Esophagus muscularis mucosa (tissue), 4 donors: Measurements from ENCODE around the gene HIVEP2. TPM values are rescaled to one million over a fixed set of nuclear protein-coding genes. Genes with fewer than 3 reads are reported as not detected.

Source experiments
- DNase-seq: peaks from one replicate; pipeline ENCODE4 v3.0.0-alpha.2; 2017; ENCODE audit errors: extremely low spot score
- H3K27ac ChIP-seq, 4 donors: fragments of 200-600 bp; sonication (generic); replicated peaks in 1 of 4; 1 replicate in 3 of 4; 2 replicates in 1 of 4; pipeline ENCODE4 v1.5.1; 2016 to 2019; ENCODE audit warnings: mild to moderate bottlenecking in 1 of 4
- H3K27me3 ChIP-seq, 4 donors: fragments of 200-600 bp; sonication (generic); one replicate each; pipeline versions ENCODE4 v1.5.1 to v1.6.0; 2016 to 2019
- H3K36me3 ChIP-seq, 4 donors: fragments of 200-600 bp; sonication (generic); one replicate each; pipeline ENCODE4 v1.5.1; 2016 to 2019
- H3K4me1 ChIP-seq, 4 donors: fragments of 200-600 bp; sonication (generic); one replicate each; pipeline ENCODE4 v1.5.1; 2016 to 2019
- H3K4me3 ChIP-seq, 4 donors: fragments of 200-600 bp; sonication (generic); 1 replicate in 2 of 4; 2 replicates in 2 of 4; pipeline ENCODE4 v1.5.1; 2016 to 2019; ENCODE audit warnings: mild to moderate bottlenecking in 4 of 4, moderate library complexity in 1 of 4
- H3K9me3 ChIP-seq, 4 donors: fragments of 200-600 bp; sonication (generic); 1 replicate in 3 of 4; 2 replicates in 1 of 4; pipeline ENCODE4 v1.5.1; 2016 to 2019
- CTCF ChIP-seq, 3 experiments: fragments of 200-600 bp in 2 of 3; fragments of 450-650 bp in 1 of 3; sonication (generic) in 2 of 3; IDR thresholded peaks; one replicate each; pipeline ENCODE4 v1.5.1; 2017 to 2019; ENCODE audit warnings: antibody characterized with exemption in 3 of 3, mild to moderate bottlenecking in 2 of 3, moderate library complexity in 1 of 3
- EP300 ChIP-seq: sonication (generic); formaldehyde crosslinking; IDR thresholded peaks from one replicate; pipeline ENCODE4 v1.6.1; 2017; ENCODE audit warnings: antibody characterized with exemption
- POLR2A ChIP-seq: fragments of 450-650 bp; IDR thresholded peaks from one replicate; pipeline ENCODE4 v1.6.1; 2017; ENCODE audit warnings: antibody characterized with exemption, moderate library complexity, mild to moderate bottlenecking, low read depth
- POLR2AphosphoS5 ChIP-seq, 2 donors: sonication (generic); formaldehyde crosslinking; IDR thresholded peaks; one replicate each; pipeline ENCODE4 v1.6.1; 2017; ENCODE audit warnings: antibody characterized with exemption in 2 of 2
- WGBS: methylation state at CpG from one replicate; pipeline ENCODE4 v1.1.5; 2018; 5-methylcytosine and 5-hydroxymethylcytosine counted together
- intact Hi-C: fragments of 100-400 bp; cut with DNase I; formaldehyde crosslinking; loops from one replicate; pipeline ENCODE4 v1.15.1; 2023
- total RNA-seq, 4 donors: library from RNA; depleted of rRNA; stranded (reverse); fragments of >200 nt; gene quantifications; one replicate each; pipeline versions ENCODE4 v1.1.0 to v1.2.1, GENCODE V29; 2016

Gene HIVEP2
- total RNA-seq, 4 donors from 2014 or later = 20.3 to 29.3 (median 22.1) TPM

GRCh38 chr6:142941018-142941417 is 4.0 kb downstream of the HIVEP2 start:
- TF ChIP-seq CTCF (IDR thresholded peaks at IDR 0.05) (no peak), POLR2AphosphoS5 (IDR thresholded peaks at IDR 0.05) (no peak)
- intact Hi-C loops = no loop called here

GRCh38 chr6:142940487-142940886 is 4.5 kb downstream of the HIVEP2 start:
- H3K4me3 ChIP-seq = no peak overlapping the region
- no peaks in the 10 kb centered on the region for H3K36me3 ChIP-seq
- WGBS = 90% methylated on average over 3 of the region's 3 CpGs
- H3K4me1 ChIP-seq = peaks cover 11 to 40% (median 29%) of the 10 kb centered on the region in 4 donors
- no peaks in the 10 kb centered on the region for H3K27me3 ChIP-seq
- intact Hi-C loops = no loop called here
- no peak for TF ChIP-seq POLR2A
- TF ChIP-seq POLR2AphosphoS5 (IDR thresholded peaks at IDR 0.05) = no peak
- no peak for TF ChIP-seq CTCF (IDR thresholded peaks at IDR 0.05)
- no peak for TF ChIP-seq EP300
- DNase-seq = no peak
- H3K9me3 ChIP-seq = no peaks in the 10 kb centered on the region
- no peak overlapping the region for H3K27ac ChIP-seq

More at GRCh38 chr6:142941018-142941417, 4.0 kb downstream of the HIVEP2 start:
- DNase-seq = no peak
- Histone ChIP-seq H3K4me1 (peaks cover 11 to 36% (median 27%) of the 10 kb centered on the region in 4 donors), H3K4me3 (no peak overlapping the region), H3K9me3 (no peaks in the 10 kb centered on the region), H3K27ac (no peak overlapping the region), H3K27me3 (no peaks in the 10 kb centered on the region), H3K36me3 (no peaks in the 10 kb centered on the region)
- 94% methylated on average over 7 of the region's 7 CpGs for WGBS

- 78% methylated on average over 5 of the region's 5 CpGs for WGBS
These were observed 6.5 kb downstream of the HIVEP2 start for GRCh38 chr6:142938510-142938909.

GRCh38 chr6:142937986-142938385 is 7.0 kb downstream of the HIVEP2 start:
- intact Hi-C loops = loop anchor here (5.0 kb wide), 1 partner anchor 71 kb away; no protein-coding TSS in a partner anchor
- DNase-seq = no peak
- 90% methylated on average over 5 of the region's 5 CpGs for WGBS
- no peaks in the 10 kb centered on the region for H3K27me3 ChIP-seq
- H3K27ac ChIP-seq = no peak overlapping the region
- H3K9me3 ChIP-seq = no peaks in the 10 kb centered on the region
- no peaks in the 10 kb centered on the region for H3K36me3 ChIP-seq
- TF ChIP-seq EP300 = no peak
- TF ChIP-seq POLR2A = no peak
- TF ChIP-seq POLR2AphosphoS5 (IDR thresholded peaks at IDR 0.05) = no peak
- no peak for TF ChIP-seq CTCF (IDR thresholded peaks at IDR 0.05)
- H3K4me3 ChIP-seq = no peak overlapping the region
- H3K4me1 ChIP-seq = peaks cover 11 to 52% (median 39%) of the 10 kb centered on the region in 4 donors

More at GRCh38 chr6:142938510-142938909, 6.5 kb downstream of the HIVEP2 start:
- Histone ChIP-seq H3K36me3 (no peaks in the 10 kb centered on the region), H3K9me3 (no peaks in the 10 kb centered on the region), H3K4me1 (peaks cover 16 to 52% (median 40%) of the 10 kb centered on the region in 4 donors), H3K27ac (no peak overlapping the region), H3K27me3 (no peaks in the 10 kb centered on the region), H3K4me3 (no peak overlapping the region)
- intact Hi-C loops = loop anchor here (5.0 kb wide), 1 partner anchor 71 kb away; no protein-coding TSS in a partner anchor
- no peak for DNase-seq
- no peak for TF ChIP-seq CTCF (IDR thresholded peaks at IDR 0.05)
- TF ChIP-seq EP300 = no peak
- TF ChIP-seq POLR2AphosphoS5 (IDR thresholded peaks at IDR 0.05) = no peak
- TF ChIP-seq POLR2A = no peak
